ENCODE results near the gene INPP5E.

INPP5E gene

DNA sequence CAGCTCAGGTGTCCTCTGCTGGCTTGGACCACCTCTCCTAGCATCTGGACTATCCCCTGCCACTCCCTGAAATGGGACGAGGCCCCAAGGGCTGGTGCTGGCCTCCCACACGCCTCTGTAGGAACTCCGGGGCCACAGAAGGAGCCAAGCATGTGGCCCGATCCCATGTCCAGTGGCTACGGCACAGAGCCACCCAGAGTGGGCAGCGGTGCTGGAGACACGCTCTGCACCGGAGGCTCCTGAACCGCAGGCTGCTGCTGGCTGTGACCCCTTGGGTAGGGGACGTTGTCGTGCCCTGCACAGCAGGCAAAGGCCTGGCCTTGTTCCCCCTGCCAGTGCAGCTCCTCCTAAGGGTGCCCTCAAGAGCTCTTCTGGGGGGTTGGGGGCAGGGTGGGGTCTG is 59.8 kb downstream of the INPP5E start:
- no peak for DNase-seq

GRCh38 chr9:136379401-136379800 is 60.2 kb downstream of the INPP5E start:
- no peak for DNase-seq

DNA sequence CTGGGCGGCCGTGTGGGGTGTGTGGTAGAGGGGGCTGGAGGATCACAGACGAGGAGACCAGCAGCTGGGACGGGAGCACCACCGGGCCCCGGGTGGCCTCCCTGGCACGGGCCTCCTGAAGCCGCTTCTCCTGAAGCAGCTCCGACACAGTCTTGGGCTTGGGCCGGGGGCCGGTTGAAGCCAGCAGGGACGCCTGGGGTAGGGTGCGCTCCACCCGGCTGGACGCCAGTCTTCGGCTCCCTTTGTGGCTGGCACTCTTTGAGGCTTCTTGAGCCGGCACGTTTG is 60.7 kb downstream of the INPP5E start:
- DNase-seq, result no peak

Data from activated CD4-positive, alpha-beta T cell treated with anti-CD3 and anti-CD28 coated beads, Interleukin-2, Interleukin-6, amounts not matched to agents 100 ng/mL and 50 ng/mL, durations not matched to agents 16 hours and 8 hours (primary cell).